LoVo (cell line): ENCODE results near the gene ZBTB16.

Source experiments
- DNase-seq: peaks from one replicate; pipeline ENCODE4 v3.0.0-alpha.2; 2016; ENCODE audit warnings: low spot score

Gene ZBTB16

GRCh38 chr11:114211444-114212121 lies 152.1 kb downstream of the ZBTB16 start:
- no peak for DNase-seq

- DNase-seq = no peak
Observed at GRCh38 chr11:114213622-114214021, 154.1 kb downstream of the ZBTB16 start.

- no peak for DNase-seq
Observed at GRCh38 chr11:114215428-114215827, 155.9 kb downstream of the ZBTB16 start.

- DNase-seq = no peak
Observed at GRCh38 chr11:114215871-114216795, 156.6 kb downstream of the ZBTB16 start.

GRCh38 chr11:114216796-114217180 lies 157.3 kb downstream of the ZBTB16 start:
- no peak for DNase-seq

GRCh38 chr11:114218508-114218907 lies 159.0 kb downstream of the ZBTB16 start:
- no peak for DNase-seq

- no peak for DNase-seq
Observed at GRCh38 chr11:114219559-114220349, 160.2 kb downstream of the ZBTB16 start.

- no peak for DNase-seq
Observed at GRCh38 chr11:114221037-114221436, 161.5 kb downstream of the ZBTB16 start.

GRCh38 chr11:114225661-114226060 lies 166.2 kb downstream of the ZBTB16 start:
- DNase-seq = no peak

GRCh38 chr11:114226356-114226755 lies 166.8 kb downstream of the ZBTB16 start:
- DNase-seq = no peak

- no peak for DNase-seq
Observed at GRCh38 chr11:114228435-114229411, 169.2 kb downstream of the ZBTB16 start.

- no peak for DNase-seq
Observed at GRCh38 chr11:114230031-114230704, 170.7 kb downstream of the ZBTB16 start.

- DNase-seq = no peak
Observed at GRCh38 chr11:114232400-114233059, 173.0 kb downstream of the ZBTB16 start.

GRCh38 chr11:114233755-114234154 lies 174.2 kb downstream of the ZBTB16 start:
- no peak for DNase-seq

GRCh38 chr11:114236829-114237228 lies 177.3 kb downstream of the ZBTB16 start:
- no peak for DNase-seq

GRCh38 chr11:114237321-114238280 lies 178.1 kb downstream of the ZBTB16 start:
- no peak for DNase-seq

- DNase-seq = no peak
Observed at GRCh38 chr11:114239753-114240161, 180.2 kb downstream of the ZBTB16 start.

GRCh38 chr11:114242032-114242431 lies 182.5 kb downstream of the ZBTB16 start:
- DNase-seq = no peak
